Mammary epithelial cell (primary cell): Measurements from ENCODE around the gene TRAPPC3L.

Source experiments
- CTCF ChIP-seq, 2 donors: IDR thresholded peaks in 1 of 2; conservative IDR thresholded peaks in 1 of 2; 2 replicates each; pipeline ENCODE4 v1.5.1; 2011 to 2012; ENCODE audit warnings: inconsistent platforms in 2 of 2, low read length in 2 of 2, mild to moderate bottlenecking in 2 of 2, control low read depth in 1 of 2, low read depth in 1 of 2; ENCODE audit not compliant: insufficient read depth in 1 of 2; ENCODE audit errors: extremely low read depth in 1 of 2
- EZH2 ChIP-seq: IDR thresholded peaks from 2 replicates; pipeline ENCODE4 v1.6.1; 2012; ENCODE audit warnings: low read length, inconsistent platforms, borderline replicate concordance

- no peak for TF ChIP-seq CTCF (conservative IDR thresholded peaks at IDR 0.05 in 1 of 2, IDR thresholded peaks at IDR 0.05 in 1 of 2; ENCODE audit: extremely low read depth in 1 of 2, insufficient read depth in 1 of 2, low read depth in 1 of 2, low read length in 2 of 2)
- TF ChIP-seq EZH2: no peak
These were observed 12.4 kb upstream of the TRAPPC3L start for GRCh38 chr6:116557893-116558292.
